OCI-LY1 (cell line): ENCODE measurements around the gene CNTNAP5.

Source experiments
- H2AFZ ChIP-seq: fragments of 200-600 bp; sonication (generic), shearing (Covaris generic); 2 replicates; pipeline ENCODE4 v1.6.0; 2014; ENCODE audit warnings: antibody characterized with exemption, mild to moderate bottlenecking, low read length
- H3F3A ChIP-seq: fragments of 200-600 bp; sonication (generic), shearing (Covaris generic); 2 replicates; pipeline ENCODE4 v1.6.0; 2014; ENCODE audit warnings: mild to moderate bottlenecking, antibody characterized with exemption, low read length, moderate library complexity; ENCODE audit not compliant: insufficient read depth
- H3K27ac ChIP-seq: fragments of 200-600 bp; sonication (generic); 2 replicates; pipeline ENCODE4 v1.5.1; 2014; ENCODE audit warnings: low read length, mixed run types, mild to moderate bottlenecking, low read depth; ENCODE audit not compliant: poor library complexity, severe bottlenecking
- H3K27me3 ChIP-seq: fragments of 200-600 bp; sonication (generic); 2 replicates; pipeline ENCODE4 v1.6.0; 2014; ENCODE audit warnings: antibody characterized with exemption, mild to moderate bottlenecking, low read length, moderate library complexity; ENCODE audit not compliant: insufficient read depth
- H3K36me3 ChIP-seq: fragments of 200-600 bp; sonication (generic); 2 replicates; pipeline ENCODE4 v1.6.1; 2014; ENCODE audit warnings: mild to moderate bottlenecking, antibody characterized with exemption, low read length, moderate library complexity, mixed read lengths; ENCODE audit not compliant: insufficient read depth
- H3K4me1 ChIP-seq: fragments of 200-600 bp; sonication (generic); 2 replicates; pipeline ENCODE4 v1.5.1; 2014; ENCODE audit warnings: mild to moderate bottlenecking, low read length, moderate library complexity; ENCODE audit not compliant: insufficient read depth, severe bottlenecking
- H3K4me2 ChIP-seq: fragments of 200-600 bp; sonication (generic), shearing (Covaris generic); 2 replicates; pipeline ENCODE4 v1.6.1; 2014; ENCODE audit warnings: low read length
- H3K4me3 ChIP-seq: fragments of 200-600 bp; sonication (generic); 2 replicates; pipeline ENCODE4 v1.5.1; 2014; ENCODE audit warnings: low read length, low read depth, mild to moderate bottlenecking, mixed read lengths; ENCODE audit not compliant: poor library complexity, severe bottlenecking
- H3K79me2 ChIP-seq: fragments of 200-600 bp; shearing (Covaris generic); 2 replicates; pipeline ENCODE4 v1.6.1; 2016; ENCODE audit warnings: mixed run types, low read length, mixed read lengths; ENCODE audit not compliant: insufficient read depth
- H3K9ac ChIP-seq: fragments of 200-600 bp; sonication (generic), shearing (Covaris generic); 2 replicates; pipeline ENCODE4 v1.6.1; 2014; ENCODE audit warnings: mild to moderate bottlenecking, low read length, mixed read lengths
- H3K9me2 ChIP-seq: fragments of 200-600 bp; sonication (generic), shearing (Covaris generic); 2 replicates; pipeline ENCODE4 v1.6.1; 2014; ENCODE audit warnings: low read depth, mild to moderate bottlenecking, low read length, mixed read lengths
- H3K9me3 ChIP-seq: fragments of 200-600 bp; shearing (Covaris generic); 2 replicates; pipeline ENCODE4 v1.6.1; 2014; ENCODE audit warnings: low read length, mixed read lengths
- H4K20me1 ChIP-seq: fragments of 200-600 bp; sonication (generic), shearing (Covaris generic); 2 replicates; pipeline ENCODE4 v1.6.0; 2016; ENCODE audit warnings: mild to moderate bottlenecking, low read length; ENCODE audit not compliant: insufficient read depth
- EZH2 ChIP-seq: fragments of 200-600 bp; sonication (generic), shearing (Covaris generic); IDR thresholded peaks from 2 replicates; pipeline ENCODE4 v1.8.0; 2017; ENCODE audit warnings: borderline replicate concordance, mixed run types, mild to moderate bottlenecking, antibody characterized with exemption, low read length, moderate library complexity, mixed read lengths
- TF ChIP-seq, protein P1 (sequence below): fragments of 200-600 bp; sonication (generic), shearing (Covaris generic); IDR thresholded peaks from 2 replicates; pipeline ENCODE4 v1.5.1; 2017; ENCODE audit warnings: mild to moderate bottlenecking, antibody characterized with exemption, low read length, moderate library complexity, mixed read lengths

The CNTNAP5 gene

GRCh38 chr2:124774781-124775180 lies 749.7 kb downstream of the CNTNAP5 start:
- Histone ChIP-seq H3K4me1 (no peaks in the 10 kb centered on the region), H3F3A (no peaks in the 10 kb centered on the region), H3K9ac (no peak overlapping the region), H3K27ac (no peak overlapping the region), H2AFZ (no peak overlapping the region), H3K79me2 (no peaks in the 10 kb centered on the region), H3K27me3 (no peaks in the 10 kb centered on the region), H4K20me1 (no peaks in the 10 kb centered on the region), H3K36me3 (no peaks in the 10 kb centered on the region), H3K9me3 (no peaks in the 10 kb centered on the region), H3K4me2 (no peak overlapping the region), H3K4me3 (no peak overlapping the region), H3K9me2 (no peaks in the 10 kb centered on the region)
- no peak for TF ChIP-seq EZH2
- TF ChIP-seq, protein P1, sequence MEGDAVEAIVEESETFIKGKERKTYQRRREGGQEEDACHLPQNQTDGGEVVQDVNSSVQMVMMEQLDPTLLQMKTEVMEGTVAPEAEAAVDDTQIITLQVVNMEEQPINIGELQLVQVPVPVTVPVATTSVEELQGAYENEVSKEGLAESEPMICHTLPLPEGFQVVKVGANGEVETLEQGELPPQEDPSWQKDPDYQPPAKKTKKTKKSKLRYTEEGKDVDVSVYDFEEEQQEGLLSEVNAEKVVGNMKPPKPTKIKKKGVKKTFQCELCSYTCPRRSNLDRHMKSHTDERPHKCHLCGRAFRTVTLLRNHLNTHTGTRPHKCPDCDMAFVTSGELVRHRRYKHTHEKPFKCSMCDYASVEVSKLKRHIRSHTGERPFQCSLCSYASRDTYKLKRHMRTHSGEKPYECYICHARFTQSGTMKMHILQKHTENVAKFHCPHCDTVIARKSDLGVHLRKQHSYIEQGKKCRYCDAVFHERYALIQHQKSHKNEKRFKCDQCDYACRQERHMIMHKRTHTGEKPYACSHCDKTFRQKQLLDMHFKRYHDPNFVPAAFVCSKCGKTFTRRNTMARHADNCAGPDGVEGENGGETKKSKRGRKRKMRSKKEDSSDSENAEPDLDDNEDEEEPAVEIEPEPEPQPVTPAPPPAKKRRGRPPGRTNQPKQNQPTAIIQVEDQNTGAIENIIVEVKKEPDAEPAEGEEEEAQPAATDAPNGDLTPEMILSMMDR = no peak

DNA sequence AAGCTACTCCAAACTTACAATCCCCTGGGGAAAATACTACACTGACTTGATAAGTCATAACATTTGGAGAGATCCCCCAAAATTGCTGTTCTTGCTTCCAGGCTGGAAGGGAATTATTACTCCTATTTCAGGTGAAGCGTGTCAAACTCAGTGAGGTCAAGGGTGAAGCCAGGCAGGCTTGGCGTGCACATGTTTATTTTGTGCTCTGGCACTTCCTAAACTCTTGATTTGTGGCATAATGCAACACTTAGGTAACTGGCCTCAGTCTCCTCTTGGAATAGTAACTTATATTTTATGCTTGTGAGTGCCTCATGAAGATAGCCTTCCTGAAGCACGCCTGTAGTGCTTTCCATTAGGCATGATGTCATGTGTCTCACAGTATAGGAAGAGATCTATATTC lies 751.2 kb downstream of the CNTNAP5 start:
- Histone ChIP-seq H3K79me2 (no peaks in the 10 kb centered on the region), H3K4me1 (no peaks in the 10 kb centered on the region), H3K36me3 (no peaks in the 10 kb centered on the region), H3K27me3 (no peaks in the 10 kb centered on the region), H3F3A (no peaks in the 10 kb centered on the region), H3K9me2 (no peaks in the 10 kb centered on the region), H3K4me2 (no peak overlapping the region), H3K9me3 (no peaks in the 10 kb centered on the region), H2AFZ (no peak overlapping the region), H3K9ac (no peak overlapping the region), H3K4me3 (no peak overlapping the region), H4K20me1 (no peaks in the 10 kb centered on the region), H3K27ac (no peak overlapping the region)
- TF ChIP-seq, protein P1 = no peak
- TF ChIP-seq EZH2 = no peak

- H3K9ac ChIP-seq = no peak overlapping the region
- no peaks in the 10 kb centered on the region for H3F3A ChIP-seq
- no peaks in the 10 kb centered on the region for H3K79me2 ChIP-seq
- H2AFZ ChIP-seq = no peak overlapping the region
- TF ChIP-seq EZH2 = no peak
- TF ChIP-seq, protein P1 = no peak
- H3K4me3 ChIP-seq = no peak overlapping the region
- no peaks in the 10 kb centered on the region for H4K20me1 ChIP-seq
- H3K4me2 ChIP-seq = no peak overlapping the region
- no peak overlapping the region for H3K27ac ChIP-seq
- no peaks in the 10 kb centered on the region for H3K9me2 ChIP-seq
- H3K4me1 ChIP-seq = no peaks in the 10 kb centered on the region
- H3K9me3 ChIP-seq = no peaks in the 10 kb centered on the region
- H3K36me3 ChIP-seq = no peaks in the 10 kb centered on the region
- no peaks in the 10 kb centered on the region for H3K27me3 ChIP-seq
These were observed 753.0 kb downstream of the CNTNAP5 start for GRCh38 chr2:124778076-124778475.
